Right ventricle myocardium superior (tissue), 1 donor: ENCODE measurements around the gene LAMA1. TPM values are rescaled to one million over a fixed set of nuclear protein-coding genes. Genes with fewer than 3 reads are reported as not detected.

Experiments used
- ATAC-seq: fragments of 200-7000 bp; cut with Tn5 transposase; one replicate; pipeline ENCODE4 v1.9.1; 2020; ENCODE audit warnings: mild to moderate bottlenecking; ENCODE audit not compliant: poor library complexity
- DNase-seq: peaks from one replicate; pipeline ENCODE4 v3.0.0-alpha.2; 2020
- intact Hi-C: fragments of 100-400 bp; cut with DNase I; formaldehyde crosslinking; loops from one replicate; pipeline ENCODE4 v1.11.2; 2022
- total RNA-seq: library from RNA; stranded (reverse); fragmentation: NEBNext Ultra II Directional; extraction: Animal tissue kit (Norgen Biotek cat#: 25700); gene quantifications from one replicate; pipeline ENCODE4 v1.2.1, GENCODE V29; 2021
- donor health status: DM: no; HTN: yes; CAD: no; lungs with severe emphysema.

Gene LAMA1
- total RNA-seq, 1 donor from 2014 or later: 0.05 TPM

GRCh38 chr18:7021994-7022840, 95.4 kb downstream of the LAMA1 start:
- ATAC-seq: no peak
- intact Hi-C loops: no loop called here
- DNase-seq: no peak

GRCh38 chr18:7020995-7021777, 96.4 kb downstream of the LAMA1 start:
- no peak for ATAC-seq
- intact Hi-C loops: no loop called here
- DNase-seq: no peak

GRCh38 chr18:7017013-7017412, 100.6 kb downstream of the LAMA1 start:
- DNase-seq (no peak), ATAC-seq (no peak)
- intact Hi-C loops: no loop called here

- ATAC-seq (no peak), DNase-seq (no peak)
- intact Hi-C loops: no loop called here
Measured at GRCh38 chr18:7011142-7011541, 106.5 kb downstream of the LAMA1 start.

- intact Hi-C loops: loop anchor here (10.0 kb wide), 1 partner anchor 61 kb away; no protein-coding TSS in a partner anchor
- ATAC-seq (no peak), DNase-seq (no peak)
Measured at GRCh38 chr18:7004009-7004408, 113.6 kb downstream of the LAMA1 start.

GRCh38 chr18:7002107-7002506, 115.5 kb downstream of the LAMA1 start:
- no peak for DNase-seq

GRCh38 chr18:7000484-7001096, 117.0 kb downstream of the LAMA1 start:
- intact Hi-C loops: loop anchor here (10.0 kb wide), 1 partner anchor 64 kb away; no protein-coding TSS in a partner anchor
- ATAC-seq (no peak), DNase-seq (no peak)

More at GRCh38 chr18:7002107-7002506, 115.5 kb downstream of the LAMA1 start:
- intact Hi-C loops: loop anchor here (10.0 kb wide), 1 partner anchor 63 kb away; no protein-coding TSS in a partner anchor
- ATAC-seq: no peak

GRCh38 chr18:6997808-6998207, 119.8 kb downstream of the LAMA1 start:
- intact Hi-C loops: no loop called here
- no peak for DNase-seq
- no peak for ATAC-seq

- DNase-seq: no peak
- ATAC-seq: no peak
- intact Hi-C loops: no loop called here
Measured at GRCh38 chr18:6994771-6995430, 122.7 kb downstream of the LAMA1 start.

GRCh38 chr18:6994056-6994770, 123.4 kb downstream of the LAMA1 start:
- ATAC-seq: no peak
- no peak for DNase-seq
- intact Hi-C loops: no loop called here

- intact Hi-C loops: no loop called here
- no peak for DNase-seq
- no peak for ATAC-seq
Measured at GRCh38 chr18:6992761-6993160, 124.8 kb downstream of the LAMA1 start.

GRCh38 chr18:6983366-6983765, 134.2 kb downstream of the LAMA1 start:
- intact Hi-C loops: no loop called here
- DNase-seq: no peak
- no peak for ATAC-seq

GRCh38 chr18:6982398-6982797, 135.2 kb downstream of the LAMA1 start:
- ATAC-seq: no peak
- no peak for DNase-seq
- intact Hi-C loops: no loop called here

GRCh38 chr18:6980363-6980762, 137.2 kb downstream of the LAMA1 start:
- DNase-seq (no peak), ATAC-seq (no peak)
- intact Hi-C loops: no loop called here

GRCh38 chr18:6979954-6980353, 137.6 kb downstream of the LAMA1 start:
- DNase-seq: no peak
- intact Hi-C loops: no loop called here

GRCh38 chr18:6976935-6977334, 140.7 kb downstream of the LAMA1 start:
- intact Hi-C loops: no loop called here
- DNase-seq (no peak), ATAC-seq (no peak)

More at GRCh38 chr18:6979954-6980353, 137.6 kb downstream of the LAMA1 start:
- no peak for ATAC-seq

GRCh38 chr18:6975084-6975483, 142.5 kb downstream of the LAMA1 start:
- DNase-seq (no peak), ATAC-seq (no peak)
- intact Hi-C loops: no loop called here

GRCh38 chr18:6971823-6972478, 145.6 kb downstream of the LAMA1 start:
- no peak for ATAC-seq
- DNase-seq: no peak
- intact Hi-C loops: no loop called here
